Hepatocyte (in vitro differentiated cells): Measurements from ENCODE around the gene RAB4A. TPM values are rescaled to one million over a fixed set of nuclear protein-coding genes. Genes with fewer than 3 reads are reported as not detected.

Experiments used
- DNase-seq: peaks from one replicate; pipeline ENCODE4 v3.0.0-alpha.2; 2016; ENCODE audit warnings: low spot score
- H2AFZ ChIP-seq: fragments of 200-600 bp; sonication (generic); 2 replicates; pipeline ENCODE4 v1.6.0; 2016; ENCODE audit warnings: antibody characterized with exemption, mild to moderate bottlenecking
- H3K27ac ChIP-seq: fragments of 200-600 bp; sonication (generic); 2 replicates; pipeline ENCODE4 v1.5.1; 2016; ENCODE audit warnings: mild to moderate bottlenecking
- H3K27me3 ChIP-seq: fragments of 200-600 bp; sonication (generic); 2 replicates; pipeline ENCODE4 v1.6.1; 2016
- H3K36me3 ChIP-seq: fragments of 200-600 bp; sonication (generic); replicated peaks from 2 replicates; pipeline ENCODE4 v1.5.1; 2016; ENCODE audit warnings: low read depth; ENCODE audit not compliant: insufficient read depth
- H3K4me1 ChIP-seq: fragments of 200-600 bp; sonication (generic); 2 replicates; pipeline ENCODE4 v1.5.1; 2016; ENCODE audit warnings: mild to moderate bottlenecking, moderate library complexity; ENCODE audit not compliant: insufficient read depth
- H3K4me2 ChIP-seq: fragments of 200-600 bp; sonication (generic); 2 replicates; pipeline ENCODE4 v1.6.0; 2016
- H3K4me3 ChIP-seq: fragments of 200-600 bp; sonication (generic); 2 replicates; pipeline ENCODE4 v1.5.1; 2016; ENCODE audit warnings: mild to moderate bottlenecking
- H3K79me2 ChIP-seq: fragments of 200-600 bp; sonication (generic); 2 replicates; pipeline ENCODE4 v1.6.0; 2017; ENCODE audit warnings: mild to moderate bottlenecking
- H3K9me2 ChIP-seq: fragments of 200-600 bp; sonication (generic); replicated peaks from 2 replicates; pipeline ENCODE4 v1.6.0; 2017; ENCODE audit warnings: mild to moderate bottlenecking; ENCODE audit not compliant: insufficient read depth
- H3K9me3 ChIP-seq: fragments of 200-600 bp; sonication (generic); 2 replicates; pipeline ENCODE4 v1.5.1; 2016; ENCODE audit warnings: low read depth, mild to moderate bottlenecking
- H4K20me1 ChIP-seq: fragments of 200-600 bp; sonication (generic); 2 replicates; pipeline ENCODE4 v1.6.0; 2016; ENCODE audit warnings: mild to moderate bottlenecking; ENCODE audit not compliant: insufficient read depth, poor library complexity, severe bottlenecking
- EZH2 ChIP-seq: fragments of 200-600 bp; sonication (generic); IDR thresholded peaks from 2 replicates; pipeline ENCODE4 v1.6.1; 2016; ENCODE audit warnings: antibody characterized with exemption, mild to moderate bottlenecking, borderline replicate concordance
- EZH2phosphoT487 ChIP-seq: fragments of 200-600 bp; sonication (generic); IDR thresholded peaks from one replicate; pipeline ENCODE4 v1.6.1; 2018; ENCODE audit warnings: antibody characterized with exemption, mild to moderate bottlenecking, low read depth, moderate library complexity; ENCODE audit not compliant: unreplicated experiment, severe bottlenecking
- WGBS: methylation state at CpG from one replicate; pipeline ENCODE4 v1.1.6; 2016; ENCODE audit warnings: low lambda C conversion rate; ENCODE audit errors: missing lambda C conversion rate; 5-methylcytosine and 5-hydroxymethylcytosine counted together
- polyA plus RNA-seq: library from polyadenylated mRNA; unstranded; fragments of >200 nt; fragmentation: Nextera tagmentation; extraction: Ambion mirVana; gene quantifications from 2 replicates; pipeline ENCODE4 v1.2.1, GENCODE V29; 2016
- total RNA-seq: library from RNA; depleted of rRNA; stranded (reverse); fragments of >200 nt; gene quantifications from 2 replicates; pipeline ENCODE4 v1.2.3, GENCODE V29; 2014
- TF ChIP-seq, protein P1 (sequence below): fragments of 200-600 bp; sonication (generic); IDR thresholded peaks from 2 replicates; pipeline ENCODE4 v1.5.1; 2016; ENCODE audit warnings: antibody characterized with exemption, mild to moderate bottlenecking; ENCODE audit not compliant: poor library complexity

The RAB4A gene
- total and polyA plus RNA-seq, 2 experiments from 2014 or later, result 47.7 to 54.3 TPM

DNA sequence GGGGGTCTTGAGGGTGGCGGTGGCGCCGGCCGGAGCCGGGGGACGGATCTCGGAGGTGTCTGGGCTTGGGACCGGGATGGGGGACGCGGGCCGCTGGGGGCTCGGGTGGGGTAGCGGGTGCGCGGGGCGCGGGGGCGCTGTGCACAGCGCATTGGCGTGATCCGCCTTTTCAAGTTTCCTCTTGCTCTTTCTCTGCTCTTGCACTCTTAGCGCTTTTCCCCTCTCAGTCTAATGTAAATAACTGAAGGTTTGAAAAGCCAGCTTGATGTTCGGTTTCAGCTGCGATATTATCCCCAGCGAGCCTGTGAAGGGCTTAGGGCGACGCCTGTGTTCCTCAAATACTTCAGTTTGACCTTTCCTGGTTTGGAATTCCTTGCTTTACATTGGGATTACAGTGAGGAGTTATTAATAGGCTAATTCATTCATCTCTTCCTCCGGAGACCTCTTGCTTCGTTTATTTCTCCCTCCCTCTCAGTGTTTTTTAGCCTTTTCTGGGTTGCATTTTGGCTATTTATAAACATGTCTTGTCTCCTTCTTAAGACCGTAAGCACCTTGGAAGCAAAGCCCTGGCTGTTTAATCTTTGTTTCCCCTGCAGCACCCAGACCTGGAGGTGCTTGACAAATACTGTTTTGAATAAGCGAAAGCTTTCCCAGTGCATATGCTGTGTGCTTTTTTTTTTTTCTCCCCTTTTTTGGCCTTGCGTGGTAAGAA is 693 bp downstream of the RAB4A start:
- Histone ChIP-seq H3K9me2 (no peaks in the 10 kb centered on the region), H2AFZ (peak overlapping the region; percentile 46), H3K79me2 (peaks cover 48% of the 10 kb centered on the region), H3K27ac (peak overlapping the region; percentile 83), H3K4me2 (peak overlapping the region; percentile 93), H3K4me1 (peaks cover 27% of the 10 kb centered on the region), H3K9me3 (no peaks in the 10 kb centered on the region), H3K27me3 (no peaks in the 10 kb centered on the region), H3K4me3 (peak overlapping the region; percentile 82), H4K20me1 (peaks cover 6% of the 10 kb centered on the region), H3K36me3 (no peaks in the 10 kb centered on the region)
- TF ChIP-seq EZH2, result no peak
- TF ChIP-seq, protein P1, sequence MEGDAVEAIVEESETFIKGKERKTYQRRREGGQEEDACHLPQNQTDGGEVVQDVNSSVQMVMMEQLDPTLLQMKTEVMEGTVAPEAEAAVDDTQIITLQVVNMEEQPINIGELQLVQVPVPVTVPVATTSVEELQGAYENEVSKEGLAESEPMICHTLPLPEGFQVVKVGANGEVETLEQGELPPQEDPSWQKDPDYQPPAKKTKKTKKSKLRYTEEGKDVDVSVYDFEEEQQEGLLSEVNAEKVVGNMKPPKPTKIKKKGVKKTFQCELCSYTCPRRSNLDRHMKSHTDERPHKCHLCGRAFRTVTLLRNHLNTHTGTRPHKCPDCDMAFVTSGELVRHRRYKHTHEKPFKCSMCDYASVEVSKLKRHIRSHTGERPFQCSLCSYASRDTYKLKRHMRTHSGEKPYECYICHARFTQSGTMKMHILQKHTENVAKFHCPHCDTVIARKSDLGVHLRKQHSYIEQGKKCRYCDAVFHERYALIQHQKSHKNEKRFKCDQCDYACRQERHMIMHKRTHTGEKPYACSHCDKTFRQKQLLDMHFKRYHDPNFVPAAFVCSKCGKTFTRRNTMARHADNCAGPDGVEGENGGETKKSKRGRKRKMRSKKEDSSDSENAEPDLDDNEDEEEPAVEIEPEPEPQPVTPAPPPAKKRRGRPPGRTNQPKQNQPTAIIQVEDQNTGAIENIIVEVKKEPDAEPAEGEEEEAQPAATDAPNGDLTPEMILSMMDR, result peak; percentile 18
- WGBS, result under 1% methylated on average over 20 of the region's 32 CpGs
- peak; percentile 59 for DNase-seq

DNA sequence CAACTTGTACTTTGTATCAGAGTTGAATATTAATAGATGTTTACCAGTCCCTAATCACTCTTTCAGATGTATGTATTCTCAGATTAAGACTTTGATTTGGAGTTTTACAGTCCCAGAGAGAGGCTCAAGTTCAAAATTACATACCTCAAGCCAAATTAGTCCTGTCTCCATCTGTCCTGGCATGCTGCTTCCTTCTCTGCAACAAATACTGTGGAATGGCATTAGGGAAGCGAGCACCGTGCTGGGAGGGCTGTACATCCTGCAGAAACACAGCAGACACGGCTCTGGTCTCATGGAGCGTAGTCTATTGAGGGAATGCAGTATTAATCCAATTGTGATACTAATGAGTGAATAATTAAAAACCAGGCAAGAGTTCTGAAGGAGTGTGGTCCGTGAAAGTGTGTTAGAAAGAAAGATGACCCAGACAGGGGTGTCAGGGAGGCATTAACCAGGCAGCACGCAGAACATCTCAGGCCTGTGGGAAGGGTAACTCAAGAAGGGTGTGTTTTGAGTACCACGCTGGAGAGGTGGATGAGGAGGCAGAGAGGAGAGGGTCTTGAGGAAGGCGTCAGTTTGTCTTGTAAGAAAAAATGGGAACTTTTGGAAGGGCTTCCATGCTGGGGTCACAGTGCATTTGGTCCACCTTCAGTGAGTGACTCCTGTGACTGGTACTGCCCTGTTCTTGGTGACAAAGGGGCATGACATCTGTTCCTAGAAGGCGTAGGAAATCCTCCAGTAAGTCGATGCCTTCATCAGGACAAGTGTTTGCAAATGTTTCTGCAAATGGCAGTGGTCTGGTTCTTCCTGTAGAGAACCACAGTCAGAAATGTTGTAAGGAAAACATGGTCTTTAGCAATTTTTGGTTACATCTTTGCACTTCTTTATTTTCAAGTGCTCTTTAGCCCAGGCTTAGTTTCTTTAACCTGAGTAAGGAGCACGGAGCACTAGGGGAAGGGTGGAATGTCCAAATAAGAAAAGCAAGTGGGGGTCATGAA is 1.6 kb downstream of the RAB4A start:
- DNase-seq, result no peak
- WGBS, result 40% methylated on average over 11 of the region's 11 CpGs
- Histone ChIP-seq H3K4me2 (peak overlapping the region; percentile 93), H3K4me1 (peaks cover 27% of the 10 kb centered on the region), H3K27ac (peak overlapping the region; percentile 83), H3K79me2 (peaks cover 56% of the 10 kb centered on the region), H3K9me3 (no peaks in the 10 kb centered on the region), H2AFZ (peak overlapping the region; percentile 46), H3K36me3 (no peaks in the 10 kb centered on the region), H3K4me3 (peak overlapping the region; percentile 82), H4K20me1 (peaks cover 6% of the 10 kb centered on the region), H3K9me2 (no peaks in the 10 kb centered on the region), H3K27me3 (no peaks in the 10 kb centered on the region)
- TF ChIP-seq EZH2 (no peak), EZH2phosphoT487 (no peak)
- TF ChIP-seq, protein P1, result no peak

DNA sequence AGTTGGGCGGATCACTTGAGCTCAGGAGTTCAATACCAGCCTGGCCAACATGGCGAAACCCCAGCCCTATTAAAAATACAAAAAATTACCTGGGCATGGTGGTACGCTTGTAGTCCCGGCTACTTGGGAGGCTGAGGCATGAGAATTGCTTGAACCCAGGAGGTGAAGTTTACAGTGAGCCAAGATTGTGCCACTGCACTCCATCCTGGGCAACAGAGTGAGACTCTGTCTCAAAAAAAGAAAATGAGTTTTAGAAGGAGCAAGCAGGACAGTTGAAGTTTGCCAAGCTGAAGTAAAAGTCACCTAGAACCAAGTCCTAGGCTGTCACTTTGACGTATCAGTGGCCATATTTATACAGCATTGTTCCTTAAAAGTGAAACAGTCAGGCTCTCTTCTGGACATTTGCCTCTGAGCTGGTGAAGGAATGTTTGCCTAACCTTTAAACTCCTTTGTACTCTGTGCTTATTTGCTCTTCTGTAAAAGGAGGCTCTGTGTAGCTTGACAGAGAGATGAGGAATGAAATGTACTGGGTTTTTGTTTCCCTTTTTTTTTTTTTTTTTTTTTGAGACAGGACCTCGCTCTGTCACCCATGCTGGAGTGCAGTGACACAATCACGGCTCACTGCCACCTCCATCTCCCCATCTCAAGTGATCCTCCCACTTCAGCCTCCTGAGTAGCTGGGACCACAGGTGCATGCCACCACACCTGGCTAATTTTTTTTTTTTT is 2.8 kb downstream of the RAB4A start:
- Histone ChIP-seq H3K36me3 (no peaks in the 10 kb centered on the region), H3K79me2 (peaks cover 68% of the 10 kb centered on the region), H3K27ac (peak overlapping the region; percentile 83), H3K27me3 (no peaks in the 10 kb centered on the region), H4K20me1 (peaks cover 14% of the 10 kb centered on the region), H3K4me1 (peaks cover 27% of the 10 kb centered on the region), H3K4me2 (peak overlapping the region; percentile 93), H3K4me3 (no peak overlapping the region), H2AFZ (no peak overlapping the region), H3K9me3 (no peaks in the 10 kb centered on the region), H3K9me2 (no peaks in the 10 kb centered on the region)
- TF ChIP-seq, protein P1, result no peak
- TF ChIP-seq EZH2 (no peak), EZH2phosphoT487 (no peak)
- peak; percentile 64 for DNase-seq
- WGBS, result 78% methylated on average over 7 of the region's 7 CpGs
